GM12801 (cell line): ENCODE results near the gene POC1A.

Experiments
- TF ChIP-seq, protein P1 (sequence below): IDR thresholded peaks from one replicate; pipeline ENCODE4 v1.5.1; 2011; ENCODE audit warnings: control low read depth; ENCODE audit not compliant: insufficient read length; ENCODE audit errors: extremely low read depth

POC1A gene

DNA sequence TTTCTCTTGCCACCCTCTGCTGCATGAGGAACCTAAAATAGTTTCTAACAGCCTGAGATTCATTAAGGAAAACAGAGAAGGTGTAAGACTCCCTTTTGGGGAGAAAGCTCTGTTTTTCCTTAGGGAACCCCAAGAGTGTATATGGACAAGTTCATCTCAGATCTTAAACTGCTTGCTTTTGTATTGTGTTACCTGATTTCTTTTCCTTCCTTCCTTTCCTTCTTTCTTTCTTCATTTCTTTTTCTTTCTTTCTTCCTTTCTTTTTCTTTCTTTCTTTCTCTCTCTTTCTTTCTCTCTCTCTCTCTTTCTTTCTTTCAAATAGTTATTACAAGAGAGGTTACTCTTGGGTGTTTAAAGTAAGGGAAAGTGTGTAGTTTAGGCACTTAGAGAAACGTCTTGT, 5.3 kb upstream of the POC1A start:
- TF ChIP-seq, protein P1, sequence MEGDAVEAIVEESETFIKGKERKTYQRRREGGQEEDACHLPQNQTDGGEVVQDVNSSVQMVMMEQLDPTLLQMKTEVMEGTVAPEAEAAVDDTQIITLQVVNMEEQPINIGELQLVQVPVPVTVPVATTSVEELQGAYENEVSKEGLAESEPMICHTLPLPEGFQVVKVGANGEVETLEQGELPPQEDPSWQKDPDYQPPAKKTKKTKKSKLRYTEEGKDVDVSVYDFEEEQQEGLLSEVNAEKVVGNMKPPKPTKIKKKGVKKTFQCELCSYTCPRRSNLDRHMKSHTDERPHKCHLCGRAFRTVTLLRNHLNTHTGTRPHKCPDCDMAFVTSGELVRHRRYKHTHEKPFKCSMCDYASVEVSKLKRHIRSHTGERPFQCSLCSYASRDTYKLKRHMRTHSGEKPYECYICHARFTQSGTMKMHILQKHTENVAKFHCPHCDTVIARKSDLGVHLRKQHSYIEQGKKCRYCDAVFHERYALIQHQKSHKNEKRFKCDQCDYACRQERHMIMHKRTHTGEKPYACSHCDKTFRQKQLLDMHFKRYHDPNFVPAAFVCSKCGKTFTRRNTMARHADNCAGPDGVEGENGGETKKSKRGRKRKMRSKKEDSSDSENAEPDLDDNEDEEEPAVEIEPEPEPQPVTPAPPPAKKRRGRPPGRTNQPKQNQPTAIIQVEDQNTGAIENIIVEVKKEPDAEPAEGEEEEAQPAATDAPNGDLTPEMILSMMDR, result no peak

DNA sequence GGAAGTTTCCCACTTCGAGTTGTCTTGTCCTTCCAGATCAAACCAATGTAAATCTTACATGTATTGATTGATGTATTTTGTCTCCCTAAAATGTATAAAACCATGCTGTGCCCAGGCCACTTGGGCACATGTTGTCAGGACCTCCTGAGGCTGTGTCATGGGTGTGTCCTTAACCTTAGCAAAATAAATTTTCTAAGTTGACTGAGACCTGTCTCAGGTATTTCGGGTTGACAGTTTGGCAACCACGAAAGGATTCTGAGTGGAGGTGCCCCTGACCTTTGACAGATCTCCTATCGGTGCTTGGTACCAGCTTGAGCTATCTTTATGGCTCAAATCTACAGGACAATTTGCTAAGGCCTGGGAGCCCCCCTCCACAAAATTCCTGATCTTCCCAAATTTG, 1.7 kb upstream of the POC1A start:
- TF ChIP-seq, protein P1, result no peak

DNA sequence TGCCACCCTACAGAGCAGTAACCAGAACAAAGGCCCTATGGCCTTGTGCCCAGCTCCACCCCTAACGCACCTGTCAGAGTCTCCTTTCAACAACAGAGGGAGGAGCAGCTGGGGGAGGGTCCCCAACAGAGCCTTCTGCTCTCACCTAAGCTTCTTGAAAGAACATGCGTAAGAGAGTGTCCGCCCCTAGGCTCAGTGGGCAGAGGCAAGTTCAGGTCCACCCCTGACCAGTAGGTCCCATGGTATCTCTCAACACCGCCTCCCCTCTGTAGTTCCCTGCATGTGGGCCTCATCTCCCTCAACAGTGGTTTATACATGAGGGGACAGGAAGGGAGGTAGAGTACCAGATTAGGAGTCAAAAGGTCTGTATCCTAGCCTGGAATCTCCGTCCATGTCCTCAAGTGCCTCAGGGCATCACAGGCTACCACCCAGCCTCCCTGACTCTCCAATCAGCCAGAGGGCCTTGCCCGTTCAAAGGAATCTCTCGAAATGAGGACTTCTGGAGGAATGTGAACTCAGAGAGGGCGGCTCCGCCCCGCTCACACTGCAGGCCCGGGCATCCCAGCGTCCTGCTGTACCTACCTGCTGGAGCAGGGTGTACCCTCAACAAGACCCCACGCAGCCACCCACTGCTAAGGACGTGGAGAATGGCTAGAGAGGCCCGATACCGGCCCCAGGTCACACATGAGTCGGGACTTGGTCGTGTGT, 680 bp downstream of the POC1A start:
- TF ChIP-seq, protein P1, result no peak

DNA sequence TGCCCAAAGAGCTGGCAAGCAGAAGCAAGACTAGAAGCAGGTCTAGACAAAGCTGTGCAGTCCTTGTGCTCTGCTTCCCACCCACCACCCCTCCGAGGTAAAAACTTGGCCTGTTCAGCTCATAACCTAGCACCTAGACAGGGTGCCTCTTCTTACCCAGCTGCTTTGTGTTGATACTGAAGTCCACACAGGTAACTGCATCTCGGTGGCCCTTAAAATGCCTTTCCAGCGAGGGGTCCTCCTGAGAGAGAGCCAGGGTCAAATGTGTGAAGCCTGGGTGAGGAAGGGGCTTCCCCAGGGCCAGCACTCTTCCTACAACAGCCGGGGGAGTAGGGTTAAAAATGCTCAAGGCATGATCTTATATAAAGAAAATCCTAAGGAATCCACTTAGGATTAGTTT, 3.4 kb downstream of the POC1A start:
- TF ChIP-seq, protein P1, result no peak

DNA sequence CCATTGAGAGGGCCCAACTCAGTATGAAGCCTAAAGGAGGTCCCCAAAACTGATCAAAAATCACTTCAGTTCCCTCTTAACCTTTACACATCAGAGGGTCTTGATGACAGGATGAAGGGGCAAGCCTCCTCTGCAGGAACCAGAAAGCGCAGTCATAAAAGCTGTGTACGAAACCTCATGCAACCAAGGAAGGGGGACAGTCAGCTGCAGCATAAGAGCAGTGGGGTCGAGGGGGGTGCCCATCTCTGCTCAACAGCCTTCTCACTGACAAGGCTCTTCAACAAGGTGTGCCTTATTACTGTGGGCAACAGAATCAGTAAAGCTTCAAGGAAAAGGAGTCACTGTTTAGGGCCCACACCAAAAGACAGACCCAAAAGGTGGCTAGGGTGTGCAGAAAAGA, 3.9 kb downstream of the POC1A start:
- TF ChIP-seq, protein P1, result no peak

DNA sequence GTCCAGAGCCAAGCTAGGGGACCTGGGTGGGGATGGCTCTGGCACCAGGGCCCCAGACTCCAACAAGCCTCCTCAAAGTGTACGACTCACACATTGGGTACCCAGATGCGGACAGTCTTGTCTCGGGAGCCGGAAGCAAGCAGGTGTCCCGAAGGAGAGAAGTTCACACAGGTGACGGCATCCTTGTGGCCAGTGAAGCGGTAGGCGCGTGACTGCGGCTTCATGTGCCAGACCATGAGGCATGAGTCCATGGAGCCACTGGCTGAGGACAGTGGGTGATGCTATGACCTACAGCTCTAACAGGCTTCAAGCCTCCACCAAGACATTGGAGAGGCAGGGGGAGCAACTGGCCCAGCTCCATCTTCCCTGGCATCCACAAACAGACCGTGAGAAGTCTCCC, 4.5 kb downstream of the POC1A start:
- TF ChIP-seq, protein P1, result no peak

DNA sequence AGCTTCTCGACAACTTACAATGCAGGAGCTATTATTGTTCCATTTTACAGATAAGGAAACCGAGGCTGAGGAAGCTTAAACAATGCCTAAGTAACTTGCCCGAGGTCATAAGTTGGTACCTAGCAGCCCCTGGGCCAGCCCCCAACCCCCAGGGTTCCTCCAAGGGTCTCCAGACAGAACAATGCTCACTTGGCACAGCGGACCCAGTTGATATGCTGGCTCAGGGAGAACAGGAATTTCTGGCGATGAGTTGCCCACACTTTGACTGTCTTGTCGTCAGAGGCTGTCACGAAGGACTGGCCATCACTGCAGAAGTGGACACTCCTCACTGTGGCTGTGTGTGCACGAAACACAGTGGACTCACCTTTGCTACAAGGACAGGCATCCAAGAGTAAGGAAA, 5.2 kb downstream of the POC1A start:
- TF ChIP-seq, protein P1, result no peak

DNA sequence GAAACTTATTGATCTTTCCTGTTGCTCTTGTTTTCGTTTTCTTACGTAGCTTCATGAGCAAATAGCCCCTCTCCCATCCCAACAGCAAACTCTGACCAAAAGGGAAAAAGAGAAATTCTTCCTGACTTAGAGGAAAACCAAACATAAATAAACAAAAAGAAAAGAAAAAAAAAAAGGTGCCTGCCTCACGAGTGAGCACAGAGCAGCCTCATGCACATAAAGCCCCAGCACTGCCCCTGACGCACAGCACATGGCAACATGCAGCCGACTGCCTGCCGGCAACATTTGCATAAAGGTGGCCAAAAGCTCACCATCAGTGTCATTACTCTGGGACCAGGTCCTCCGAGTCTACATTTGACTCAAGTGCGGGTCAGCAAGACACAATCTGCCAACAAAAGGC, 6.4 kb downstream of the POC1A start:
- TF ChIP-seq, protein P1, result no peak
